ENCODE measurements around the gene SNCB. TPM values are rescaled to one million over a fixed set of nuclear protein-coding genes. Genes with fewer than 3 reads are reported as not detected.

The SNCB gene
- total and polyA plus RNA-seq, 2 of the 13 experiments (the other 11 are each of a cell fraction or from before 2014, with no cell fraction given): not detected

DNA sequence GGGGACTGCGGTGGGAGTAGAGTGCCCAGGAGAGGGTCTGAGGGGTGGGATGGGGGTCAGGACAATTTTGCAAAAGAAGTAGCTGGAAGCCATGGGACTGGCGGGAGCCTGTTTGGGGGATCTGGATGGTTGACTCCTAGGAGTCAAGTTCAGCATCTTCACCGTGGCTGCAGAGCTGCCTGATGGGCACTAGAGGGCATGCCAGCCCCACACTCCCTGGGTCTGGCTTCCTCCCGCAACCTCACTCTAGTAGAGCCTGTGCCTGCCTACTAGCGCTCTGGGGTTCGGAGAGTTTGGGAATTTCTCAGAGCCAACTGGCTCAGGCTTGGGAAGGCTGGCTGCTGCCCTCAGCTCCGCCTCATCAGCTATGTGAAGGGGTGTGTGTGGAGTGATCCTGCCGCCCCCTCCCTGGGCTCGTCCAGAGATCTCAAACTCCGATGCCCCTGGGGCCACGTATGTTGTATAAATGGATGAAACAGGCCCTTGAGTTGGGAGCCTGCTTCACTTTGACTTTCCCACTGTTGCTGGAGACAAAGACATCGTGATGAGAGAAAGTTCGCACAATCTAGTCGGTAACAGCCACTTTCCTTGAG is 27.8 kb upstream of the SNCB start (continued):
- TF ChIP-seq ZNF331 (CRISPR knock-in tag; IDR thresholded peaks at IDR 0.05) (0 out of 2 replicates have a peak, but pooled peaks have one; percentile 38), MBD4 (IDR thresholded peaks at IDR 0.05; ENCODE audit: borderline replicate concordance, low read length) (no peak), ZNF431 (CRISPR knock-in tag; IDR thresholded peaks at IDR 0.05; ENCODE audit: borderline replicate concordance, low read depth) (no peak), ZNF792 (CRISPR knock-in tag; IDR thresholded peaks at IDR 0.05) (0 out of 2 replicates have a peak, but pooled peaks have one; percentile 23), XBP1 (CRISPR knock-in tag; IDR thresholded peaks at IDR 0.05) (no peak), ASH2L (IDR thresholded peaks at IDR 0.05; ENCODE audit: insufficient read length, low read depth, low read length) (no peak), CBX1 (IDR thresholded peaks at IDR 0.05; ENCODE audit: low read depth) (no peak), ZBTB1 (CRISPR knock-in tag; IDR thresholded peaks at IDR 0.05; ENCODE audit: borderline replicate concordance) (no peak), ZNF530 (CRISPR knock-in tag; IDR thresholded peaks at IDR 0.05; ENCODE audit: low read depth) (no peak), ARNTL (CRISPR knock-in tag; IDR thresholded peaks at IDR 0.05) (no peak), AGO2 (optimal IDR thresholded peaks at IDR 0.05; ENCODE audit: low read depth, low read length) (peak; percentile 51), YEATS2 (CRISPR knock-in tag; IDR thresholded peaks at IDR 0.05; ENCODE audit: borderline replicate concordance) (no peak), ELF3 (CRISPR knock-in tag; IDR thresholded peaks at IDR 0.05) (no peak), ZNF775 (CRISPR knock-in tag; IDR thresholded peaks at IDR 0.05; ENCODE audit: borderline replicate concordance) (no peak), FOXA1 (IDR thresholded peaks at IDR 0.05) (no peak), FOXA1 (CRISPR knock-in tag; IDR thresholded peaks at IDR 0.05) (no peak), ZNF563 (CRISPR knock-in tag; IDR thresholded peaks at IDR 0.05) (no peak), EZH2 (conservative IDR thresholded peaks at IDR 0.05; ENCODE audit: low read depth, low read length) (no peak)
- TF ChIP-seq, protein P1, sequence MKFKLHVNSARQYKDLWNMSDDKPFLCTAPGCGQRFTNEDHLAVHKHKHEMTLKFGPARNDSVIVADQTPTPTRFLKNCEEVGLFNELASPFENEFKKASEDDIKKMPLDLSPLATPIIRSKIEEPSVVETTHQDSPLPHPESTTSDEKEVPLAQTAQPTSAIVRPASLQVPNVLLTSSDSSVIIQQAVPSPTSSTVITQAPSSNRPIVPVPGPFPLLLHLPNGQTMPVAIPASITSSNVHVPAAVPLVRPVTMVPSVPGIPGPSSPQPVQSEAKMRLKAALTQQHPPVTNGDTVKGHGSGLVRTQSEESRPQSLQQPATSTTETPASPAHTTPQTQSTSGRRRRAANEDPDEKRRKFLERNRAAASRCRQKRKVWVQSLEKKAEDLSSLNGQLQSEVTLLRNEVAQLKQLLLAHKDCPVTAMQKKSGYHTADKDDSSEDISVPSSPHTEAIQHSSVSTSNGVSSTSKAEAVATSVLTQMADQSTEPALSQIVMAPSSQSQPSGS (CRISPR knock-in tag; IDR thresholded peaks at IDR 0.05): 0 out of 2 replicates have a peak, but pooled peaks have one; percentile 23
- TF ChIP-seq, protein P2, sequence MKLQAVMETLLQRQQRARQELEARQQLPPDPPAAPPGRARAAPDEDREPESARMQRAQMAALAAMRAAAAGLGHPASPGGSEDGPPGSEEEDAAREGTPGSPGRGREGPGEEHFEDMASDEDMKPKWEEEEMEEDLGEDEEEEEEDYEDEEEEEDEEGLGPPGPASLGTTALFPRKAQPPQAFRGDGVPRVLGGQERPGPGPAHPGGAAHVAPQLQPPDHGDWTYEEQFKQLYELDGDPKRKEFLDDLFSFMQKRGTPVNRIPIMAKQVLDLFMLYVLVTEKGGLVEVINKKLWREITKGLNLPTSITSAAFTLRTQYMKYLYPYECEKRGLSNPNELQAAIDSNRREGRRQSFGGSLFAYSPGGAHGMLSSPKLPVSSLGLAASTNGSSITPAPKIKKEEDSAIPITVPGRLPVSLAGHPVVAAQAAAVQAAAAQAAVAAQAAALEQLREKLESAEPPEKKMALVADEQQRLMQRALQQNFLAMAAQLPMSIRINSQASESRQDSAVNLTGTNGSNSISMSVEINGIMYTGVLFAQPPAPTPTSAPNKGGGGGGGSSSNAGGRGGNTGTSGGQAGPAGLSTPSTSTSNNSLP (IDR thresholded peaks at IDR 0.05; ENCODE audit: low read depth, low read length): no peak
- TF ChIP-seq, protein P3, sequence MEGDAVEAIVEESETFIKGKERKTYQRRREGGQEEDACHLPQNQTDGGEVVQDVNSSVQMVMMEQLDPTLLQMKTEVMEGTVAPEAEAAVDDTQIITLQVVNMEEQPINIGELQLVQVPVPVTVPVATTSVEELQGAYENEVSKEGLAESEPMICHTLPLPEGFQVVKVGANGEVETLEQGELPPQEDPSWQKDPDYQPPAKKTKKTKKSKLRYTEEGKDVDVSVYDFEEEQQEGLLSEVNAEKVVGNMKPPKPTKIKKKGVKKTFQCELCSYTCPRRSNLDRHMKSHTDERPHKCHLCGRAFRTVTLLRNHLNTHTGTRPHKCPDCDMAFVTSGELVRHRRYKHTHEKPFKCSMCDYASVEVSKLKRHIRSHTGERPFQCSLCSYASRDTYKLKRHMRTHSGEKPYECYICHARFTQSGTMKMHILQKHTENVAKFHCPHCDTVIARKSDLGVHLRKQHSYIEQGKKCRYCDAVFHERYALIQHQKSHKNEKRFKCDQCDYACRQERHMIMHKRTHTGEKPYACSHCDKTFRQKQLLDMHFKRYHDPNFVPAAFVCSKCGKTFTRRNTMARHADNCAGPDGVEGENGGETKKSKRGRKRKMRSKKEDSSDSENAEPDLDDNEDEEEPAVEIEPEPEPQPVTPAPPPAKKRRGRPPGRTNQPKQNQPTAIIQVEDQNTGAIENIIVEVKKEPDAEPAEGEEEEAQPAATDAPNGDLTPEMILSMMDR (CRISPR knock-in tag; IDR thresholded peaks at IDR 0.05): peak; percentile 95
- TF ChIP-seq, protein P4, sequence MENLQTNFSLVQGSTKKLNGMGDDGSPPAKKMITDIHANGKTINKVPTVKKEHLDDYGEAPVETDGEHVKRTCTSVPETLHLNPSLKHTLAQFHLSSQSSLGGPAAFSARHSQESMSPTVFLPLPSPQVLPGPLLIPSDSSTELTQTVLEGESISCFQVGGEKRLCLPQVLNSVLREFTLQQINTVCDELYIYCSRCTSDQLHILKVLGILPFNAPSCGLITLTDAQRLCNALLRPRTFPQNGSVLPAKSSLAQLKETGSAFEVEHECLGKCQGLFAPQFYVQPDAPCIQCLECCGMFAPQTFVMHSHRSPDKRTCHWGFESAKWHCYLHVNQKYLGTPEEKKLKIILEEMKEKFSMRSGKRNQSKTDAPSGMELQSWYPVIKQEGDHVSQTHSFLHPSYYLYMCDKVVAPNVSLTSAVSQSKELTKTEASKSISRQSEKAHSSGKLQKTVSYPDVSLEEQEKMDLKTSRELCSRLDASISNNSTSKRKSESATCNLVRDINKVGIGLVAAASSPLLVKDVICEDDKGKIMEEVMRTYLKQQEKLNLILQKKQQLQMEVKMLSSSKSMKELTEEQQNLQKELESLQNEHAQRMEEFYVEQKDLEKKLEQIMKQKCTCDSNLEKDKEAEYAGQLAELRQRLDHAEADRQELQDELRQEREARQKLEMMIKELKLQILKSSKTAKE (CRISPR knock-in tag; IDR thresholded peaks at IDR 0.05; ENCODE audit: borderline replicate concordance): no peak
